Hepatocyte (in vitro differentiated cells): ENCODE results near the gene TSSC4. TPM values are rescaled to one million over a fixed set of nuclear protein-coding genes. Genes with fewer than 3 reads are reported as not detected.

Experiments
- DNase-seq: peaks from one replicate; pipeline ENCODE4 v3.0.0-alpha.2; 2016; ENCODE audit warnings: low spot score
- H2AFZ ChIP-seq: fragments of 200-600 bp; sonication (generic); 2 replicates; pipeline ENCODE4 v1.6.0; 2016; ENCODE audit warnings: antibody characterized with exemption, mild to moderate bottlenecking
- H3K27ac ChIP-seq: fragments of 200-600 bp; sonication (generic); 2 replicates; pipeline ENCODE4 v1.5.1; 2016; ENCODE audit warnings: mild to moderate bottlenecking
- H3K27me3 ChIP-seq: fragments of 200-600 bp; sonication (generic); 2 replicates; pipeline ENCODE4 v1.6.1; 2016
- H3K36me3 ChIP-seq: fragments of 200-600 bp; sonication (generic); replicated peaks from 2 replicates; pipeline ENCODE4 v1.5.1; 2016; ENCODE audit warnings: low read depth; ENCODE audit not compliant: insufficient read depth
- H3K4me1 ChIP-seq: fragments of 200-600 bp; sonication (generic); 2 replicates; pipeline ENCODE4 v1.5.1; 2016; ENCODE audit warnings: mild to moderate bottlenecking, moderate library complexity; ENCODE audit not compliant: insufficient read depth
- H3K4me2 ChIP-seq: fragments of 200-600 bp; sonication (generic); 2 replicates; pipeline ENCODE4 v1.6.0; 2016
- H3K4me3 ChIP-seq: fragments of 200-600 bp; sonication (generic); 2 replicates; pipeline ENCODE4 v1.5.1; 2016; ENCODE audit warnings: mild to moderate bottlenecking
- H3K79me2 ChIP-seq: fragments of 200-600 bp; sonication (generic); 2 replicates; pipeline ENCODE4 v1.6.0; 2017; ENCODE audit warnings: mild to moderate bottlenecking
- H3K9me2 ChIP-seq: fragments of 200-600 bp; sonication (generic); replicated peaks from 2 replicates; pipeline ENCODE4 v1.6.0; 2017; ENCODE audit warnings: mild to moderate bottlenecking; ENCODE audit not compliant: insufficient read depth
- H3K9me3 ChIP-seq: fragments of 200-600 bp; sonication (generic); 2 replicates; pipeline ENCODE4 v1.5.1; 2016; ENCODE audit warnings: low read depth, mild to moderate bottlenecking
- H4K20me1 ChIP-seq: fragments of 200-600 bp; sonication (generic); 2 replicates; pipeline ENCODE4 v1.6.0; 2016; ENCODE audit warnings: mild to moderate bottlenecking; ENCODE audit not compliant: insufficient read depth, poor library complexity, severe bottlenecking
- EZH2 ChIP-seq: fragments of 200-600 bp; sonication (generic); IDR thresholded peaks from 2 replicates; pipeline ENCODE4 v1.6.1; 2016; ENCODE audit warnings: antibody characterized with exemption, mild to moderate bottlenecking, borderline replicate concordance
- EZH2phosphoT487 ChIP-seq: fragments of 200-600 bp; sonication (generic); IDR thresholded peaks from one replicate; pipeline ENCODE4 v1.6.1; 2018; ENCODE audit warnings: antibody characterized with exemption, mild to moderate bottlenecking, low read depth, moderate library complexity; ENCODE audit not compliant: unreplicated experiment, severe bottlenecking
- whole genome bisulfite sequencing: methylation state at CpG from one replicate; pipeline ENCODE4 v1.1.6; 2016; ENCODE audit warnings: low lambda C conversion rate; ENCODE audit errors: missing lambda C conversion rate; 5-methylcytosine and 5-hydroxymethylcytosine counted together
- polyA plus RNA-seq: library from polyadenylated mRNA; unstranded; fragments of >200 nt; fragmentation: Nextera tagmentation; extraction: Ambion mirVana; gene quantifications from 2 replicates; pipeline ENCODE4 v1.2.1, GENCODE V29; 2016
- total RNA-seq: library from RNA; depleted of rRNA; stranded (reverse); fragments of >200 nt; gene quantifications from 2 replicates; pipeline ENCODE4 v1.2.3, GENCODE V29; 2014
- TF ChIP-seq, protein P1 (sequence below): fragments of 200-600 bp; sonication (generic); IDR thresholded peaks from 2 replicates; pipeline ENCODE4 v1.5.1; 2016; ENCODE audit warnings: antibody characterized with exemption, mild to moderate bottlenecking; ENCODE audit not compliant: poor library complexity

The TSSC4 gene
- total and polyA plus RNA-seq, 2 experiments from 2014 or later = 33.8 to 68.5 TPM

GRCh38 chr11:2393111-2393868, 7.3 kb upstream of the TSSC4 start:
- 94% methylated on average over 24 of the region's 27 CpGs for WGBS
- Histone ChIP-seq H3K4me2 (no peak overlapping the region), H3K79me2 (peaks cover 33% of the 10 kb centered on the region), H2AFZ (no peak overlapping the region), H3K9me3 (no peaks in the 10 kb centered on the region), H3K27ac (no peak overlapping the region), H4K20me1 (peaks cover 51% of the 10 kb centered on the region), H3K9me2 (no peaks in the 10 kb centered on the region), H3K36me3 (no peaks in the 10 kb centered on the region), H3K4me3 (no peak overlapping the region), H3K27me3 (no peaks in the 10 kb centered on the region), H3K4me1 (peaks cover 15% of the 10 kb centered on the region)
- TF ChIP-seq EZH2phosphoT487 = no peak
- TF ChIP-seq, protein P1, sequence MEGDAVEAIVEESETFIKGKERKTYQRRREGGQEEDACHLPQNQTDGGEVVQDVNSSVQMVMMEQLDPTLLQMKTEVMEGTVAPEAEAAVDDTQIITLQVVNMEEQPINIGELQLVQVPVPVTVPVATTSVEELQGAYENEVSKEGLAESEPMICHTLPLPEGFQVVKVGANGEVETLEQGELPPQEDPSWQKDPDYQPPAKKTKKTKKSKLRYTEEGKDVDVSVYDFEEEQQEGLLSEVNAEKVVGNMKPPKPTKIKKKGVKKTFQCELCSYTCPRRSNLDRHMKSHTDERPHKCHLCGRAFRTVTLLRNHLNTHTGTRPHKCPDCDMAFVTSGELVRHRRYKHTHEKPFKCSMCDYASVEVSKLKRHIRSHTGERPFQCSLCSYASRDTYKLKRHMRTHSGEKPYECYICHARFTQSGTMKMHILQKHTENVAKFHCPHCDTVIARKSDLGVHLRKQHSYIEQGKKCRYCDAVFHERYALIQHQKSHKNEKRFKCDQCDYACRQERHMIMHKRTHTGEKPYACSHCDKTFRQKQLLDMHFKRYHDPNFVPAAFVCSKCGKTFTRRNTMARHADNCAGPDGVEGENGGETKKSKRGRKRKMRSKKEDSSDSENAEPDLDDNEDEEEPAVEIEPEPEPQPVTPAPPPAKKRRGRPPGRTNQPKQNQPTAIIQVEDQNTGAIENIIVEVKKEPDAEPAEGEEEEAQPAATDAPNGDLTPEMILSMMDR = no peak
- no peak for TF ChIP-seq EZH2
- no peak for DNase-seq

DNA sequence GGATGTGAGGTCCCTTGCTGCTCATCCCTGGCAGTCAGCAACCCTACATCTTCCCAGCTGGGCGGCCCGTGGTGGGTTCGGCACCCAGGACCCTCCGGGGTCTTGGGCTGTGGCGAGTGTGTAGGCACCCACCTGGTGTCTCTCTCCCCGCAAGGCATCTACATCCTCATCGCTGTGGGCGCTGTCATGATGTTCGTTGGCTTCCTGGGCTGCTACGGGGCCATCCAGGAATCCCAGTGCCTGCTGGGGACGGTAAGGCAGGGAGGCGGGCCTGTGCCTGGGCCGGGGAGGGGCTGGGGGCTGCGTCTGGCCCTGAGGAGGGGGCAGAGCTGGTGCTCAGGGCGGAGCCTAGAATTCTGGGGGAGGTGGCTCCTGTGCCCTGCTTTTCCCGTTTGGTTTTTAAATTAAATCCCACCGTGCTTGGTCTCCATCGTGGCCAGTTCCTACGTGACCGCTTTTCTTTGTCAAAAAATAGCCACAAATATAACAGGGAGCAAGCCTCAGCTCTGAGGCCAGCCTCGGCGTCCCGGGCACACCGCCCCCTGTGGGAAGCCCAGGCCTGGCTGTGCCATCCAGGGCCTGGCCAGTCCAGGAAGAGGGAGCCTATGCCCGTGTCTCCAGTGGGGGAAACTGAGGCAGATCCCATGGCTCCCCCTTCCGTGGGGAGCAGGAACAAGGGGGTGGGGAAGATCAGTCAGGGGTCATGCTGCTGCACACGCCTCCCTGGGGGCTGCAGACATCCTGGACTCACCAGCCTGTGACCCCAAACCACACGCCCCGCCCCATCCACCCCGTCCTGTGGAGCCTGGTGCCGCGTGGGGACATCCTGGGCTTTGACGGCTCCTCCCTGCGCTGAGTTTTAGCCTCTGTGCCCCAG, 6.4 kb upstream of the TSSC4 start:
- 92% methylated on average over 31 of the region's 34 CpGs for WGBS
- TF ChIP-seq, protein P1 = no peak
- TF ChIP-seq EZH2 = no peak
- no peak for TF ChIP-seq EZH2phosphoT487
- H3K9me2 ChIP-seq = no peaks in the 10 kb centered on the region
- no peak overlapping the region for H3K4me2 ChIP-seq
- no peaks in the 10 kb centered on the region for H3K9me3 ChIP-seq
- H2AFZ ChIP-seq = no peak overlapping the region
- peaks cover 25% of the 10 kb centered on the region for H3K79me2 ChIP-seq
- no peaks in the 10 kb centered on the region for H3K27me3 ChIP-seq
- H3K27ac ChIP-seq = no peak overlapping the region
- H3K36me3 ChIP-seq = no peaks in the 10 kb centered on the region
- H3K4me1 ChIP-seq = peaks cover 10% of the 10 kb centered on the region
- H3K4me3 ChIP-seq = no peak overlapping the region
- no peak for DNase-seq
- H4K20me1 ChIP-seq = peaks cover 43% of the 10 kb centered on the region

GRCh38 chr11:2394818-2395105, 5.8 kb upstream of the TSSC4 start:
- peaks cover 24% of the 10 kb centered on the region for H3K79me2 ChIP-seq
- no peak overlapping the region for H3K27ac ChIP-seq

More at GRCh38 chr11:2394818-2395105, 5.8 kb upstream of the TSSC4 start:
- no peak for TF ChIP-seq EZH2phosphoT487
- TF ChIP-seq, protein P1 = no peak
- no peak for TF ChIP-seq EZH2
- Histone ChIP-seq H3K9me2 (no peaks in the 10 kb centered on the region), H3K4me2 (no peak overlapping the region), H3K4me1 (peaks cover 10% of the 10 kb centered on the region), H3K9me3 (no peaks in the 10 kb centered on the region), H3K27me3 (no peaks in the 10 kb centered on the region), H2AFZ (no peak overlapping the region), H3K4me3 (no peak overlapping the region), H3K36me3 (no peaks in the 10 kb centered on the region), H4K20me1 (peaks cover 37% of the 10 kb centered on the region)
- 92% methylated on average over 6 of the region's 8 CpGs for WGBS
- no peak for DNase-seq
